Stomach (tissue), 4 donors: ENCODE measurements around the gene CNTN5.

Experiments
- EP300 ChIP-seq: sonication (generic); formaldehyde crosslinking; IDR thresholded peaks from one replicate; pipeline ENCODE4 v1.6.1; 2017; ENCODE audit warnings: antibody characterized with exemption
- POLR2A ChIP-seq, 4 donors: fragments of 450-650 bp; IDR thresholded peaks; one replicate each; pipeline ENCODE4 v1.6.1; 2016; ENCODE audit warnings: antibody characterized with exemption in 4 of 4, control low read depth in 2 of 4, mild to moderate bottlenecking in 1 of 4, moderate library complexity in 1 of 4
- POLR2AphosphoS5 ChIP-seq, 3 donors: sonication (generic); formaldehyde crosslinking; IDR thresholded peaks; one replicate each; pipeline ENCODE4 v1.6.1; 2016; ENCODE audit warnings: antibody characterized with exemption in 3 of 3
- TF ChIP-seq, protein P1 (sequence below), 7 experiments: fragments of 450-650 bp in 4 of 7; fragments of 200-600 bp in 3 of 7; sonication (generic) in 3 of 7; IDR thresholded peaks; one replicate each; pipeline ENCODE4 v1.5.1; 2016 to 2019; ENCODE audit warnings: antibody characterized with exemption in 7 of 7, control low read depth in 2 of 7, mild to moderate bottlenecking in 1 of 7

DNA sequence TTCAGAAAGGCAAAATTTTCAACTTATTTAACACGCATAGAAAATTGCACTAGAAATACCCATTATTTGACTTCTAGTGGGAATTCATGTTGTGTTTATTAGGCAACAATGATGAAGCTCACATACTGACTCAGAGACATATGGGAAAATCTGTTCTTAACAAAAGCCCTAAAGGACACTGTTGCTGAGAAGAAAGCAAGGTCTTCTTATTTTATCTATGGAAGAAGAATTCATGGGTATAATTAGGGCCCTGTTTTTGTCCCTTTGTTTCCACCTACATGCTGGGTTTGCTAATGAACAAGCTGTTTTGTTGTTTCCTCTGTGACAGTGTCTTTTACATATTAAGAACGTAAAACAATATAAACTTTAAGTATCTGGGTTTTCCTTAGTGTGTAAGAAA, 1059.6 kb downstream of the CNTN5 start:
- TF ChIP-seq, protein P1, sequence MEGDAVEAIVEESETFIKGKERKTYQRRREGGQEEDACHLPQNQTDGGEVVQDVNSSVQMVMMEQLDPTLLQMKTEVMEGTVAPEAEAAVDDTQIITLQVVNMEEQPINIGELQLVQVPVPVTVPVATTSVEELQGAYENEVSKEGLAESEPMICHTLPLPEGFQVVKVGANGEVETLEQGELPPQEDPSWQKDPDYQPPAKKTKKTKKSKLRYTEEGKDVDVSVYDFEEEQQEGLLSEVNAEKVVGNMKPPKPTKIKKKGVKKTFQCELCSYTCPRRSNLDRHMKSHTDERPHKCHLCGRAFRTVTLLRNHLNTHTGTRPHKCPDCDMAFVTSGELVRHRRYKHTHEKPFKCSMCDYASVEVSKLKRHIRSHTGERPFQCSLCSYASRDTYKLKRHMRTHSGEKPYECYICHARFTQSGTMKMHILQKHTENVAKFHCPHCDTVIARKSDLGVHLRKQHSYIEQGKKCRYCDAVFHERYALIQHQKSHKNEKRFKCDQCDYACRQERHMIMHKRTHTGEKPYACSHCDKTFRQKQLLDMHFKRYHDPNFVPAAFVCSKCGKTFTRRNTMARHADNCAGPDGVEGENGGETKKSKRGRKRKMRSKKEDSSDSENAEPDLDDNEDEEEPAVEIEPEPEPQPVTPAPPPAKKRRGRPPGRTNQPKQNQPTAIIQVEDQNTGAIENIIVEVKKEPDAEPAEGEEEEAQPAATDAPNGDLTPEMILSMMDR (IDR thresholded peaks at IDR 0.05), result no peak
- TF ChIP-seq POLR2A (IDR thresholded peaks at IDR 0.05) (no peak), EP300 (no peak), POLR2AphosphoS5 (IDR thresholded peaks at IDR 0.05) (no peak)
